Transverse colon (tissue), 4 donors: ENCODE data around the gene ZBTB4.

Source experiments
- CTCF ChIP-seq, 5 experiments: fragments of 200-600 bp in 3 of 5; fragments of 450-650 bp in 2 of 5; sonication (generic) in 3 of 5; IDR thresholded peaks; 1 replicate in 2 of 5; 2 replicates in 3 of 5; pipeline ENCODE4 v1.5.1; 2016 to 2017; ENCODE audit warnings: antibody characterized with exemption in 5 of 5, inconsistent platforms in 3 of 5, mild to moderate bottlenecking in 2 of 5, moderate library complexity in 1 of 5
- EP300 ChIP-seq: sonication (generic); formaldehyde crosslinking; IDR thresholded peaks from one replicate; pipeline ENCODE4 v1.6.1; 2017; ENCODE audit warnings: antibody characterized with exemption, low read depth
- POLR2A ChIP-seq: fragments of 450-650 bp; IDR thresholded peaks from one replicate; pipeline ENCODE4 v1.6.1; 2016; ENCODE audit warnings: antibody characterized with exemption, mild to moderate bottlenecking, moderate library complexity
- POLR2AphosphoS5 ChIP-seq, 3 donors: sonication (generic); formaldehyde crosslinking; IDR thresholded peaks; one replicate each; pipeline ENCODE4 v1.6.1; 2016; ENCODE audit warnings: antibody characterized with exemption in 3 of 3

GRCh38 chr17:7426896-7427489, 52.4 kb downstream of the ZBTB4 start:
- TF ChIP-seq EP300 (no peak), CTCF (IDR thresholded peaks at IDR 0.05) (no peak), POLR2AphosphoS5 (IDR thresholded peaks at IDR 0.05) (no peak), POLR2A (no peak)
